COR-L47 (cell line): ENCODE results near the gene ZNF497.

ENCODE experiments used
- DNase-seq: peaks from one replicate; lab custom pipeline; 2025; lab: John Stamatoyannopoulos, UW

The ZNF497 gene

DNA sequence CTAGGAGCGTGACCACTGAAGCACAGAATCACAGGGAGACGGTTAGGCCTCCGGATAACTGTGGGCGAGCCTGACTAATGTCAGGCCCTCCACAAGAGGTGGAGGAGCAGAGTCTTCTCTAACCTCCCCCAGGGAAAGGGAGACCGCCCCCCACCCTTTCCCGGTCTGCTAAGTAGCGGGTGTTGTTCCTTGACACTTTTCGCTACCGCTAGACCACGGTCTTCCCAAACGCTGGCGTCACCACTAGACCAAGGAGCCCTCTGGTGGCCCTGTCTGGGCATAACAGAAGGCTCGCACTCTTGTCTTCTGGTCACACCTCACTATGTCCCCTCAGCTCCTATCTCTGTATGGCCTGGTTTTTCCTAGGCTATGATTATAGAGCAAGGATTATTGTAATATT, 51.9 kb downstream of the ZNF497 start:
- DNase-seq: peak; percentile 22

DNA sequence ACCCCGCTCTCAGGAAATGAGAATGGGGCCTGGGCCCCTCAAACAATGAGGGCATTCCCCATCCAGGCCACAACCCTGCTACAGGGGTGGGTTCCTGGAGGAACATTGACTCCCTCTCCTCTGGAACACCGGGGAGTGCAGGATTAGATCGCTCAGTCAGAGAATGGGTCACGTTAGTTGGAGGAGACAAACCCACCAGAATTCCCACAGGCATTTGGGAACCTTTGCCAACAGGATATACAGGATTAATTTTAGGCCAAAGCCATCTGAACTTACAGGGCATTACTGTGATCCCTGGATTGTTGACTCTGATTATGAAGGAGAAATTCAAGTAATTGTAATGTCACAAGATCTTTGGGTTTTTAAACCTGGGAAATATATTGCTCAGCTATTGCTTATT, 54.8 kb downstream of the ZNF497 start:
- no peak for DNase-seq

DNA sequence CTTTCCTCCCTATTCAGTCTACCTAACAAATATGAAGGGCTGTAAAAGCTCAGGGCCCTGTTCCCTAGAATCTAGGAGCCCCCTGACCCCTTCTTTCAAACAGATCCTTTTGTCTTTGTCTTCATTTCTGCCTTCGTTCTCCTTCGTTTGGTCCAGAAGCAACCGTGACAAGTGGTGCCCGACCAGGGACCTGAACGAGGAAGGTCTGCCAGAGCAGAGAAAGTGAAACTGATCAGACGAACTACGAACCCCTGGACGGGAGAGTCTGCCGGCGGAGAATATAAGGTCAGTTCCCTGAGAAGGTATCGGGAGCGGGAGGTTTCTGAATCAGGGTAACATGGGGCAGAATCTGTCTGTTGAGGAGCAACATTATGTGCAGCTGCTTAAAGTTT, 56.6 kb downstream of the ZNF497 start:
- no peak for DNase-seq

DNA sequence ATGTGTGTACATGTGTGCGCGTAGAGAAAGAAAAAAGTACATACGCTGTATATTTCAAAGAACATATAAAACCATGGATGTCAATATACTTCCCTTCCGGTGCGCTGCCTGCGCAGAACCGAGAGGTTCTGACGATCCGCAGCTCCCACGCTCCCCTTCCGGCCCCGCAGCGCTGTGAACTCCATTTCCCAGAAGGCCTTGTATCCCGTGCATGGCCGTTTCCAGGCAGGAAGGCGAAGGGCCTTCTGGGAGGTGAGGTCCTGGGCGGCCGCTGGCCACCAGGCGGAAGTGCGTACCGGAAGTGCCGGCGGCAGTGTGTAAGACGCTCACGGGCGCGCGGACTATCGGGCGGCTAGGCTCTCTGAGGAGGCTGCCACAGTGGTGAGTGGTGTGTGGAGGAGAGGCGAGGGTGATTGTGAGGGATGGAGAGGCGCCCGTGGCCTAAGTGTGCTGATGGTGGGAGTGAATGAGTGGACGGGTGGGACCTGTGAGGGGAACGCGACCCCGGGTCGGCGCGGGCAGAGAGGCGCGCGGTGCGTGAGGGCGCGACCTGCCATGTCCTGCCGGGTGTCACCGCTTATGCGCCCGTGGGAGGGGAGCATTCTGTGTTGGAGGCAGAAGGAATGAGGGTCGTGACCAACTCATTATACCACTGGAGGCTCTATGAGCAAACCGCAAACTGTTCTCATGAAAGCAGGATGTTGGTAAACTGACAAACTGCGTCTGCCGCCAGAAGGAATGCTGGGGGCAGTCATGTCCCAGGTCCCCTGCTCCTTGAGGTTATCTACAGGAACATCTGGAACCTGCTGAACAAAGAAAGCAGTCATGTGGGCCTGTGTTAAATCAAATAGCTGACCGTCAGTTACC, 57.3 kb downstream of the ZNF497 start, which contains the start of gene ERVK3-1:
Gene ERVK3-1 (plus strand): TSS at position 313 of the 867 bp plus-strand sequence. CDS start 6,792 bp downstream, outside the sequence.
- peak; percentile 91 for DNase-seq

DNA sequence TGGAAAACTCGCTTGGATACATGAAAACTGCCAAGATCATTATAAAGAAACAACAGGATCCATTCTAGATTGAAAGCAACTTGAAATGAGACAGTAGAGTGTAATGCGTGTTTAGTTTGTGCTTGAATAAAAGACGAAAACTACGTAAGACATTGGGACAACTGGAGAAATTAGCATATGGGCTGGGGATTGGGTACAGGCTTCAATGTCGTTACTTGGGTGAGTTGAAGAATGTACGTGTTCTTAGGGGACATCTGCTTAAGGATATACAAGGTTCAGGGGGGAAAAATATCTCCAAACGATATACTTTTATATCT, 57.8 kb downstream of the ZNF497 start:
- DNase-seq: no peak
